ENCODE data around the gene INPP5K.

INPP5K gene

DNA sequence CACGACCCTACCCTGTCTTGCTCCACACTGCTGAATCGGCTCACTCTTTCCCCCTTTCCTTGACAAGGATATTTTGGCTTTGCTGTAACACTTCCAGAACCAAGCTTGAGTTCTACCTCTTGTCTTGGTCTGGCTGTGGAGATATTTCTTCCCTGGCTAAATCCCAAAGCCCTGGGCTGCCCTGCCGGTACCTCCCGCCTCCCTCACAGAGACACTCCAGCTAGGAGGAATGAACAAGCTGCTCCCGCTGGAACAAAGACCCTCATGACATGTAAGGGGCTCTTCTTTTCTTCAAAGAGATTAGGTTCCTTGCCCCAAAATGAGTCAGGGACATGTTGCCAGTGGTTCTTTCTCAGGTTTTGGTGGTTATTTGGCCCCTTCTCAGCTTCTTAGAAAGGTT, 10.8 kb downstream of the INPP5K start:
- no peak for DNase-seq (ENCODE audit: low read depth)

DNA sequence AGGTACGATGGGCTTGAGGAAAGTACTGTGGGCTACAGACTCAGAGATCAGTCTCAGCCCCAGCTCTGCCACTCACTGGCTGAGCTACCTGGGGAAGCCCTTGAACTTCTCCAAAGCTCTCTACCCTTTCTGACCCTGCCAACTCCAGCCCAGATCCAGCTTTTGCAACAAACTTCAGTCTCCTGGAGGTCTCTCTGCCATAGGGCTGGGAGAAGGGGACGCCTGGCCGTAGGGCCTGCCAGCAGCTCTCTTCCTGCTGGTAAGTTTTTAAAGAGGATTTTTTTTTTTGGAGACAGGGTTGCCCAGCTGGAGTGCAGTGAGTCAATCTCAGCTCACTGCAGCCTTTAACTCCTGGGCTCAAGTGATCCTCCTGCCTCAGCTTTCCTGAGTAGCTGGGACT, 11.5 kb downstream of the INPP5K start:
- DNase-seq (ENCODE audit: low read depth): no peak

DNA sequence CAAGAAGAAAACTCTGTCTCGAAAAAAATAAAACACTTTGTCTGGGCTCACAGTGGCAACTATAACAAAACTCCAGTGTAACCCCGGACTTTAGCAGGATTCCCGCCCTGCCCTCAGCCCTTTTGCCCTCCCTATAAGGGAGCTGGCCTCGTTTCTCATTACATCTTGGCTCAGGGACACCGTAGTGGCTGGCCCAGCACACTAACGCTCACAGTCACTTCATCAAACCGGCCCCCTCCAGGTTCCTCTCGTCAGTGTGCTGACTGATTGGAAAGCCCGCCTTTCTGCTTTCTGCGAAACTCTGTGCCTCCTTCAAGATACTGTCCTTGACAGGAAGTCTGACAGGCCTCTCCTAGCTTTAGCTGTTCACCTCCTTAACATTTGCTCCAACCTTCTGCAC, 12.7 kb downstream of the INPP5K start:
- DNase-seq (ENCODE audit: low read depth): no peak

DNA sequence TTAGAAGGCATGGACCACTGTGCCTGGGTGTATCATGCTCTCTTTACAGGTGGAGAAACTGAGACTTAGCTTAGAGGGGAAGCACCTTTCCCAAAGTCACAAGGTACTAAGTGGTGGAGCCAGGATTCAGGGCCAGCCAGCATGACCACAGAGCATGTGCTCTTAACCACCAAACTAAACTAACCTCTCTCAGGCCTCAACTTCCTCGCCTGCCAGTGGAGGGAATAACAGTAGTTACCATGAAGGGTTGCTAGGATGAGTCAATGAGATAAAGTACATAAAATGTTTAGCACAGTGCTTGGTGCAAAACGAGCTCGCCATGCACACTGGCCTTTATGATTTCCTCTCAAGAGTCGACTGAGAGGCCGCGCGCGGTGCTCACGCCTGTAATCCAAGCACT, 17.5 kb downstream of the INPP5K start:
- no peak for DNase-seq (ENCODE audit: low read depth)

DNA sequence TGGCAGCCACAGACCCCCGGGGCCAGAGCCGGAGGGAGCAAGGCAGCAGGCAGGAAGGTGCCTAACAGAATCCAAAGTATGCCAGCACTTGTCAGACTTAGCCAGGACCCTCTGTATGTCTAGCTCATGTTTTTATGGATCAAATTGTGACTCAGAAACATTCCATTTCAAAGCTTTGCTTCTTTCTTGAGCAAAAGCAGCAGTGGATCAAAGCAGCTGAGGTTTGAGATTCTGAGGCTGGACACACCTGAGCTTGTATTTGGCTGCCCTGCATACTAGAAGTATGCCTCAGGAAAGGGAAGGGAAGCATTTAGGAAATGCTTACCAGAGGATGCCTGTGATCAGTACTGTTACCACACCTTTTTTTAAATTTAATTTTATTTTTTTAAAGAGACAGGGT, 18.2 kb downstream of the INPP5K start:
- DNase-seq (ENCODE audit: low read depth): no peak

DNA sequence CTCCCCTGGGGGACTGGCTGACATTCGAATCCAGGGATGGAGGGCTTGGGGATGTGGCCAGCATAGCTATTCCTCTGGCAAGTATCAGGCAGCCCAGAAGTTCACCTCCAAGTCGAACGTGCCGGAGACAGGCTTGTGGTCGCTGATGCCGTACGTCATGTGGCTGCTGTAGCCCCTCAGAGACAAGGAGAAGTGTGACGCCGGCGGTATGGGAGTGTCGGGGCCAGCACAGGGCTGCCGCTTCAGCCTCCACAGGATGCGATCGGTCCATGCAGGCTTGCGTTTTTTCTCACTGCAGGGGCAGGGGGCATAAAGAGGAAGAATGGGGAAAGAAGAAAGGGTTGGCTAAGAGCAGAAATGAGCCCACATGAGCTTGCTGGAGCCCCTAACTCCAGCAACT, 18.6 kb downstream of the INPP5K start:
- DNase-seq (ENCODE audit: low read depth): no peak

DNA sequence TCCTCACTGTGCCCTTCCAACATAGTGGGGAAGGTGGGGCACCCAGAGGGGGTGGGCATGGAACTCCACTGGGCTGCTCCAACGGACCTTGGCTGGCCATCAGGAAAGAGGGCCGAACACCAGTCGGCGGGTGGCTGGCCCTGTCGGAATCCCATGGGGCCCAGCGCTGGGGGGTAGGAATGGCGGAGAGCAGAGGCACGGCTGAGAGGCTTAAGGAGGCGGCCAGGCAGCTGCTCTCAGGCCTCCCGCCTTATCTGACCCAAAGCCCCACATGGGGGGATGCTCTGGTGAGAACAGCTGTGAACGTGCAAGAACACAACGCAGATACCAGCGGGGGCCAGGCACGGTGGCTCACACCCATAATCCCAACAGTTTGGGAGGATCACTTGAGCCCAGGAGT, 19.5 kb downstream of the INPP5K start:
- DNase-seq (ENCODE audit: low read depth): no peak

DNA sequence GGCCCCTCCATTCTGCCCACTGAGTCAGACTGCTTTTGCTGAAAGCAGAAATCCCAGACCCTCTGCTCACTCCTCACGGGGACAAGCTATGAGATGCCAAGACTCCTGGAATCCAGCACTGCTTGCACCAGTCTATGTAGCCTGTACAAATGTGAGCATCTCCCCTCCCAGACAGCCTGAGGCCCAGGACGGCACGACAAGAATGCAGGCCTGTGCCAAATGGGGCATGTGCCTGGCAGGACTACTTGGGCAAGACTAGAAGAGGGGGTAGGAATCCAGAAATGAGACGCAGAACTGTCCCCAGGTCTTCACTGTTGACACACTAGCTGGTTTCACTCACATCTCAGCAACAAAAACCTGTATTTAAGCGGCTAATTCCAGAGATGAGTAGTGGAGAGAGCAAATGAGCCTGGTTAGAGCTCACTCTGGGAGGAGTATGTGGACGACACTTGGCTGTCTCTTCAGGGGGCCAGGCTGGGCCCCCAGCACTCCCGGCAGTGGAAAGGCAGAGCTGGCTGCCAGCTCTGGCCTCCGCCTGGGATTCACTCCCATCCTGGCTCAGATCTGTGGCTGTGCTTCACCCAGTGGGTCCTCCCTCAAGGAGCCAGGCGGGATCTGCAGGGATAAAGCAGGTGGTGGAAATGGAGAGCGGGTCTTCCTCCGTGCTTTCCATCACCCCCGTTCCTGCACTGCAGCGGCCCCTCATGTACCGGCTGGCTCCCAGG, 21.0 kb downstream of the INPP5K start:
- DNase-seq (ENCODE audit: low read depth): no peak

DNA sequence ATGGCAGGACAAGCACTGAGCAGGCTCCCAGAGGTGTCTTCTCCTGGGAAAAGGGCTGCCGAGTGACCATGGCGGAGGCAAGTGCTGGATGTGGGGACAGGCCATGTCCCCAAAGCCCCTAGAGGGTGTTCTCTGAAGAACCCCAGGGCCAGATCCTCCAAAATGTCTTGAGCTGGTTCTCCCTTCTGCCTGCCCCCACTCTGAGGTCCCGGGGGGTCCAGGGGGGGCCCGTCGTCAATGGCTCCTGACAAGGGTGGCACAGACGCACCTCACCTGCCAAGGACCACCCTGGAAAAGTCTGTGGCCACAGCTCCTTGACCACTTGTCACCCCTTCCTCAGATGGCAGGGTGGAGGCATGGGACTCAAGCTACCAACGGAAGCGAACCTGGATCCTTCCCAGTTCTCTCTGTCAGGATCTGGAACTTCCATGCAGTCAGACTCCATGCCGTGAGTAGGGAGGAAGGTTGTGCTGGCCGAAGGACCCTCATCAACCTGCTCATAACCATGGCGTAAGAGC, 21.6 kb downstream of the INPP5K start:
- no peak for DNase-seq (ENCODE audit: low read depth)

DNA sequence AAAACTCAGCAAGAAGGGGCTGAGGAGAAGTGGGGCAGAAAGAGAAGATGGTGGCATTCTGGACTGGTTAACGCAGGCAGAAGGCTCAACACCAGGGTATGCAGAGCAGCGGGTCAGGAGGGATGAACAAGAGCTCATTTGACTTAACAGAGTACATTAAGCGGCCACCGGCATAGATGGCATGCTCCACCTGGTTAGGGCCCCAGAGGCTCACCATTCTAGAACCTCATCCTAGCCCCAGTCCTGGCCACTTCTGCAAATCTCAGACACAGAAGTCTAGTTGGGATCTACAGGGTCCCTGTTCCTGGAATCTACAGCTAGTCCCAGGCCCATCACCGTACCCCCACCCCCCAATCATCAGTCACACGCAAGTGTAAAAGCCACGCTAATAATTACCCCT, 22.2 kb downstream of the INPP5K start:
- DNase-seq (ENCODE audit: low read depth): no peak

DNA sequence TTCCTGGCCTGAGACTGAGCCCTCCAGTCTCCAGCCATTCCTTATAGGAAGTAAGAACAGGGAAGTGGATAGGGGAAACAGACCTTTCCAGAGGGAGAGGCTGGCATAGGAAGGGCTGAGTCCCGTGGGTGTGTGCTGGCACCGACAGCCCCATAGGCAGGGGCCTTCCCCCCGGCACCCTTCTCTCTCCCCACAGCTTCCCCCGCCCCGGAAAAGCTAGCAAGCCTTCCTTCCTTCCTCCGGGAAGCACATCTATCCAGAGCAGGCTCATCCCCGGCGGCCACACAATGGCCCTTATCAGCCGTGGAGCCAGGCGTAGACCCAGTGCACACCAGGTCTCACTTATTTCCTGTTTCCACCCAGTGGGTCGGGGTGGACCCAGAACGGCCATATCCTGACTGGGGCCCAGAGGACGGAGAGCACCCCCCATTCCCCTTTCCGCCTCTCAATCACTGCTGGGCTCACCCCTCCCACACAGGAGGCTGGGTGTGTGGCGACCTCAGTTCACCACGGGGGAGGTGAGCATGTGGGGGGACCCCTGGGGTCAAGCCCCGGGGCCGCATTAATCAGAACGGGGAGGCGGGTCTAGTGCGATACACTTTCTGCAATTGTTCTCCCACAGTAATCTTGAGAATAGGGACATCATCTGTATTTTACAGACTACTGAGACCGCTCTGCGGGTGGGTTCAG, 23.0 kb downstream of the INPP5K start:
- DNase-seq (ENCODE audit: low read depth): no peak

DNA sequence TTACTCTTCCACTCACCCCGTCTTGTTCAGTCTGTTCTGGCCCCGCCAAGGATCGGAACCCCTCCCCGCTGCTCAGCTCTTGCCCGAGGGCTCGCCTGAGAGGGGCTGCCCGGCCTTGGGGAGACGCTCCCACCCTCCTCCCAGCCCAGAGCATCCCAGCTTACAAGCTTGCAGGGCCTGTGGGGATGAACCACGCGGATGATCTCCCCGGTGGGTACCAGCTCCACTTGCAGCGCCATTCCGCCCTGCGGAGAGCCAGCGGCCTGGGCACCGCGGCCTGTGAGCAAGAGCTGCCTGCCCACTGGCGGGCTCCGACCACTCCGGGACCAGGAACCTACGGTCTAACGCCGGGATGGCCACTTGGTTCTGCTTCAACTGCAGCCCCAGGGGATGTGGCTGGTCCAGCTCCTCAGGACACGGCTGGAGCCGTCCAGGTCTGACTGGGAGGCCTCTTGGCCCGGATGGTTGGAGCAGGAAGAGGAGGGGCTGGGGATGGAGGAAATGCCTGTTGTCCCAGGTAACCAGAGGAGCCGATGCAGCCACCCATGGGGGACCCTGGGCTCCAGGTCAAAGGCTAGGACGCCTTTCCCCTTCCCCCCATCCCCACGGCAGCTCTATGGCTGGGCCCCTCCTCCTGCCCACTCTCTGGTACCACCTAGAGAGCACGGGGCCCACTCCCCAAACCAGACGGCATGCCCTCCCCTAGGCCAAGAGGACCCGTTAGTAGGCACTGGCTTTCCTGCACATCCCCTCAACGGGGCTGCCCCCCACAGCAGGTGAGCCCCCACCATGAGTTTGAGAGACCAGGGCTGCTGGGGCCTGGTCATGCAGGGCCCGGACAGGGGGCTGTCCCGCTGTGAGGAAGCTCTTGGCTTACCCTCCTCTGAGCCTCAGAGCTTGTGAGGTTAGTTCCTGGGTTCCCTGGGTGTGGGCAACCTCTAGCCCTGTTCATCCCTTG, 23.9 kb downstream of the INPP5K start, which contains the start of gene MYO1C:
MYO1C (minus strand) TSS at position 438 of the 958 bp plus-strand sequence; CDS start at position 239, 199 bp downstream.
- DNase-seq (ENCODE audit: low read depth): no peak

DNA sequence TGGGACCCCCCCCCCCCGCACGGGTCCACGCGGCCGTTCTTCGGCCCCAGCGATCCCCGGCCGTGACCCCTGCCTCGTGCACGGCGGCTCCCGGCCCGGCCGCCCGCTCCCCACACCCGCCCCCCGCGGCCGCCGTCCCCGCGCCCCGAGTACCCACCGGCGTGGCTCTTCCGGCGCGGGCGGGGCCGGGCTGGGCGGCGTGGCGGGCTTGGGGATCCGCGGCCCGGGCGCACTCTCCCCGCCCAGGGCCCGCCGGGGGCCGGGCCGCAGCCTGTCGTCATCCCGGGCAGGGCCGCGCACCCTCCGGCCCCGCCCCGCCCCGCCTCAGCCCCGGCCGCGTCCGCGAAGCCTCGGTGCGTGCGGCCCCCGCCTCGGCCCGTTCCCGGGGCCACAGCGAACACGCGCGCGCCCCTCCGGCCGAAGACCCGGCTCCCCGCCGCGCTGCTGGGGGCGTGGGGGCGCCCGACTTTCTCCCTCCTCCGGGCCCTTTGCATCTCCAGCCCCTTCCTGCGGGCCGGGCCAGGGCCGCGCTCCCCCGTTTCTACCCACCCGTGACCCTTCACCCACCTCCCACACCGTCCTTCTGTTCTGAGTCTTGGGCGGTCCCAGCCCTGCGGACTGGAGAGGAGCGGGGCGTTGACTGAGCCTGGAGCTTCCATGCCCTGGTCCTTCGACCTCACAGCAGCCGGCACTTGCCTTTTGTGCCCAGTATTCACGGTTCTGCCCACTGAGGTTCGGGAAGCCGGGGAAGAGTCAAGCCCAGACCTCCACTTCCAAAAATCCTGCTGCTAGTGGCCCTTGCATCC, 24.8 kb downstream of the INPP5K start:
- no peak for DNase-seq (ENCODE audit: low read depth)

DNA sequence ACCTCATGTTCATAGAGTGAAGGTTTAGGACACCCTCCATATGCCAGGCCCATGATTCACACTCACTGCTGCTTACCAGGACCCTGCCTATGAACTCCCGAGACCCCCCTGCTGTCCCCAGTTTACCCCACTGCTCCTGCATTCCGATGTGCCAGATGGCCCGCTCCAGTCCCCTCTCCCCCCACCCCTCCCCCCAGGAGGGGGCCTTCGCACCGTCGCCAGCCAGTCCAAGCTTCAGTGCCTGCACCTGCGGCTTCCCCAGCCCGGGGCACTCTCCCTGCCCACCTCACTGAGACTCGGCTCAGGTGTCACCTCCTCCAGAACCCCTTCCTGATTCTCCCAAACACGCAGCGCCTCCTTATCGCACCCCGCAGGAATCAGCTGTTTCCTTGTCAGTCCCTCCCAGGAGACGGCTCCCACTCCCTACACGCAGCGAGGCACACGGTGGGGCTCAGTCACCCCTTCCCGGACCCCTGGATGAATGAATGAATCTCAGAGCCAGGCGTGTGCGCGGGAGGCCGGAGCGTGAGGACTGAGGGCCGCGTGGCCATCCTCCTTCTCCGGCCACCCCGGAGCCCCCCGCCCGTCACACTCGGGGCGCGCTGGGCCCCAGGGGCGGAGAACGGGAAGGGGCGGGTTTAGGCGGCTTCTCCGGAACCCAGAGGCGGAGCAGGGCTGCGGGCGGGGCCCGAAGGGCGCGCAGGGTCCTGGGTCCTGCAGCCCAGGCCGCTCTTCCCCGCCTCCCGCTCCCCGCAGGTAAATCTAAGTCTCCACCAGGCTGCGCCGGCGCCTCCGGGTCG, 25.6 kb downstream of the INPP5K start:
- DNase-seq (ENCODE audit: low read depth): no peak

DNA sequence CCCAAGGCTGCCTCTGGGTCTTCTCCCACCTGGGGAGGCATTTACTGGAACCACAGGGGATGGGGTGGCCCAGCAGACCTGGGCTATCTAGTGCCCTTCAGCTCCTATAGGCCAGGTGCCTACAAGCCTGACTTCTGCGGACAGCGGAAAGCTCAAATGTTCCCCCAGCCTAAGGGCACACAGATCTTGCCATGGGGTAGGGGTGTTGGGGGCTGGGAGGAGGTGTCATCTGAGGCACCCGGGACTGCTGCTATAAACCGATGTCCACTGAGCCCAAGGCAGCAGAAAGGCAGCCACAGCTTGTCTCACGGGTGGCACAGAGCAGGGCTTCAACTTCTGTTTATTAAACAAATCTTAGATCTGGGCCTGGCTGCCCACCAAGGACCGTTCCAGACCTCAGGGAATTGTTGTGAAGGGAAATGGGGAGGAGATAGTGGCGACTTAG, 27.6 kb downstream of the INPP5K start:
- DNase-seq (ENCODE audit: low read depth): no peak

DNA sequence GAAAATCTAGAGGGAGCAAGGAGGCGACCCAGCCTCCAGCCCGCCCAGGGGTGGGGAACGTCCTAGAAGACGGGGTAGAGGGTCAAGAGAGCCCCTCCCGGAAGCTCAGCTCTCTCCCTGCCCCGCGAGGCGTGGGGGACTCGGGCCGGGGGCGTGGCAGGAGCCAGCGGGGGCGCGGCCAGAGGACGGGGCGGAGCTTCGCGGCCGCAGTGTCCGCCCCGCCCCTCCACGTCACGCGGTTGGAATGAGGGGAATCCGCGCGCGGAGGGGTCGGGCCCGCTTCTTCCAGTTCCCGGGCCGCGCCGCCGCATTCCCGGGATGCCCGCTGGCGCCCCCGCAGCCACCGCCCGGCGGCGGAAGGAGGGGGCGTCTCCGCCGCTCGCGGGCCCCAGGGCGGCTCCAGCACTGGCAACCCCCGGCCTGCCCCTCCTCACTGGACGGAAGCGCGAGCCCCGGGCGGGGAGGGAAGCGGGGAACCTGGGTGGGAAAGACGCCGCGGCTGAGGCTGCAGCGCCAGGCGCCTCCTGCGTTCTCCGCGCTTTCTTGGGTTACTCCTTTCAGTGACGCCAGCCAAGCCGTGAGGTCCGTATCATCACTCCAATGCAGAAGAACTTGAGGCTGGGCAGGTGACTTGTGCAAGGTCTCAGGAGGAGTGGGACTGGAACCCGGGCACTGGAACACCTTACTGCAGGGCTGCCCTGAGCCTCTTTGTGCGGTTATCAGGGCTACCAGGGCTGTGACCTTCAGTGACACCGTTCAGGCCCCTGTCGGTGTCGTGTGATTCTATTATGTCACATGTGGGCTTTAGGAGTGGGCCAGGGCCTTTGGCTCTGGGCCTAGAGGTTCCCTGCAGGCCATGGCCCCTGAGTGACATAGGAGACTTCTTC, 28.2 kb downstream of the INPP5K start:
- DNase-seq (ENCODE audit: low read depth): no peak

DNA sequence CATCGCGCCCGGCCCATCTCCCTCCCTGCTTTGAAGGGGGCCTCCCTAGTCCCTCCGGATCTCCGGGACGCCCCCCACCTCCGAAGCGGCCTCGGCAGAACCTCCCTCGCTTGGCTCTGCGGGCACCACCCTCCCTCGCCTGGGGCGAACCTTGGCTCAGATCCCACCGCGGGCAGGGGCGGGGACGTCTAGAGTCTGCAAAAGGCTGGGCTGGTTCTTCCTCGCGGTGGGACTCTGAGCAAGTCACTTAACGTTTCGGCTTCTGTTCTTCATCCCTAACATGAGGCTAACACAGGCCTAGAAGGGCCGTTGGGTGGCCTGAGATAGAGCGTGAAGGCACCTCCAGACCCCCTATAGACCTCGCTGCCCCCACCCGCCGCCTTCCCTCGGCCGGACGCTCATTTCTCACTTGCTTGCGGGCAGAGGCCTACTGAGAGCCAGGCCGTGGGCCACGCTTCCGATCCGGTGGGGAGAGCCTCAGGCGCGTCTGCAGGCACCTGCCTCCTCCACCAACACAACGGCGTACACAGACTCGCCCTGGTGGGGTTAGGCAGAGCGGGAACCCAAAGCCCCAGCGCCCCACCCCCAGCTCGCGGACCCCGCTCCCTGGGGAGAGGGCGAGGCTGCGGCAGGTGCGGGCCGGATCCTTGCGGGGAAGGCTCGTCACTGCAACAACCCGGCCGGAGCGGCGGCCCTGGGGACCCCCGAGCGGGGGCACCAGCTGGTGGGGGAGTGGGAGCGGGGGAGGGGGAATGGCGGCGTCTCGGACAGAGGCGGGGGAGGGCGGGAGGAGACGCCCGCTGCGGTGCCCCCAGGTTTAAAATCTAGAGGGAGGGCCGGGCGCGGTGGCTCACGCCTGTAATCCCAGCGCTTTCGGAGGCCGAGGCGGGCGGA, 29.4 kb downstream of the INPP5K start:
- no peak for DNase-seq (ENCODE audit: low read depth)

Measured in HS-27A (cell line).